ENCODE data around the gene RPTOR. TPM values are rescaled to one million over a fixed set of nuclear protein-coding genes. Genes with fewer than 3 reads are reported as not detected.

RPTOR gene
- total RNA-seq, 1 donor from 2014 or later: 32.0 TPM

DNA sequence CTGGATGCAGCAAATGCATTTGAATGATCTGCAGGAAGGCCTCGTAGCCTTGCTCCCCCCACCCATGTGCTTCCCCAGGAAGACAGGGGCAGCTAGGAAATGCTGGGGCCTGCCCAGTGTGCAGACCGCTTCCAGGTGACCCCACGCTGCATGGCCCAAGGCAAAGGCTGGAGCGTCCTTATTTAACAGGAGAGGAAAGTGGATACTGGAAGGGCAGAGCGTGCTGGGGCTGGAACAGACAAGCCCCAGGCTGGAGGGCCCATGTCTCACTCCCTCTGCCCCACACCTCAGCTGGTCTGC lies 42.1 kb upstream of the RPTOR start:
- Histone ChIP-seq H2AFZ (ENCODE audit: low read depth, low read length) (no peak overlapping the region), H3K9me3 (ENCODE audit: insufficient read depth, low read depth, low read length) (no peaks in the 10 kb centered on the region), H3K4me1 (ENCODE audit: insufficient read depth, low read length) (peaks cover 35% of the 10 kb centered on the region), H3K36me3 (ENCODE audit: insufficient read depth, low read length) (no peaks in the 10 kb centered on the region), H3K4me2 (ENCODE audit: low read length) (peak overlapping the region; percentile 47), H3K27ac (ENCODE audit: low read depth, low read length) (no peak overlapping the region), H3K27me3 (ENCODE audit: insufficient read depth, low read length) (peaks cover 2% of the 10 kb centered on the region), H3K79me2 (ENCODE audit: insufficient read depth, low read length) (no peaks in the 10 kb centered on the region), H3K4me3 (ENCODE audit: insufficient read depth, low read depth, low read length) (no peak overlapping the region), H3K9ac (ENCODE audit: low read length) (peak overlapping the region; percentile 14), H4K20me1 (ENCODE audit: insufficient read depth, low read length) (no peaks in the 10 kb centered on the region)
- TF ChIP-seq EZH2 (IDR thresholded peaks at IDR 0.05; ENCODE audit: insufficient read depth, low read length) (no peak), CTCF (IDR thresholded peaks at IDR 0.05; ENCODE audit: insufficient read depth, low read depth, low read length) (no peak)
- Mint-ChIP-seq H3K4me1 (ENCODE audit: low read depth, unreplicated experiment) (peaks cover 18% of the 10 kb centered on the region), H3K36me3 (ENCODE audit: low read depth, unreplicated experiment) (no peaks in the 10 kb centered on the region), H3K27ac (ENCODE audit: unreplicated experiment) (no peak overlapping the region), H3K9me3 (ENCODE audit: unreplicated experiment) (no peaks in the 10 kb centered on the region), H3K4me3 (ENCODE audit: unreplicated experiment) (no peak overlapping the region), H3K27me3 (ENCODE audit: low read depth, unreplicated experiment) (peaks cover 22% of the 10 kb centered on the region)
- FAIRE-seq (no peak), DNase-seq (ENCODE audit: low read depth) (no peak)

DNA sequence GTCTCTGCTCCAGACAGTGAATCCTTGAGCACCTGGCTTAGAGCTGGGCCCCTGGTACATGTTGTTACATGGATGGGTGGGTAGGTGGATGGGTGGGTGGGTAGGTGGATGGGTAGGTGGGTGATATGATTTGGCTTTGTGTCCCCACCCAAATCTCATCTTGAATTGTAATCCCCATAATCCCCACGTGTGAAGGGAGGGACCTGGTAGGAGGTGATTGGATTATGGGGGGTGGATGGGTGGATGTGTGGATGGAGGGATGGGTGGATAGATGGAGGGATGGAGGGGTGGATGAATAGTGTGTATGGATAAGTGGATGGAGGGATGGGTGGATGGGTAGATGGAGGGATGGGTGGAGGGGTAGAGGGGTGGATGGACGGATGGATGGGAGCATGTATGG lies 41.6 kb upstream of the RPTOR start:
- no peak for FAIRE-seq
- no peaks in the 10 kb centered on the region for H3K36me3 Mint-ChIP-seq (ENCODE audit: low read depth, unreplicated experiment)
- no peak overlapping the region for H3K4me3 Mint-ChIP-seq (ENCODE audit: unreplicated experiment)
- Histone ChIP-seq H3K4me3 (ENCODE audit: insufficient read depth, low read depth, low read length) (no peak overlapping the region), H4K20me1 (ENCODE audit: insufficient read depth, low read length) (no peaks in the 10 kb centered on the region), H3K9me3 (ENCODE audit: insufficient read depth, low read depth, low read length) (no peaks in the 10 kb centered on the region), H3K9ac (ENCODE audit: low read length) (no peak overlapping the region), H3K4me2 (ENCODE audit: low read length) (no peak overlapping the region), H3K27me3 (ENCODE audit: insufficient read depth, low read length) (peaks cover 2% of the 10 kb centered on the region), H2AFZ (ENCODE audit: low read depth, low read length) (no peak overlapping the region), H3K4me1 (ENCODE audit: insufficient read depth, low read length) (peaks cover 33% of the 10 kb centered on the region), H3K79me2 (ENCODE audit: insufficient read depth, low read length) (no peaks in the 10 kb centered on the region), H3K36me3 (ENCODE audit: insufficient read depth, low read length) (no peaks in the 10 kb centered on the region), H3K27ac (ENCODE audit: low read depth, low read length) (no peak overlapping the region)
- no peak overlapping the region for H3K27ac Mint-ChIP-seq (ENCODE audit: unreplicated experiment)
- DNase-seq (ENCODE audit: low read depth): no peak
- H3K27me3 Mint-ChIP-seq (ENCODE audit: low read depth, unreplicated experiment): peaks cover 19% of the 10 kb centered on the region
- H3K4me1 Mint-ChIP-seq (ENCODE audit: low read depth, unreplicated experiment): peaks cover 18% of the 10 kb centered on the region
- TF ChIP-seq CTCF (IDR thresholded peaks at IDR 0.05; ENCODE audit: insufficient read depth, low read depth, low read length): no peak
- no peak for TF ChIP-seq EZH2 (IDR thresholded peaks at IDR 0.05; ENCODE audit: insufficient read depth, low read length)
- no peaks in the 10 kb centered on the region for H3K9me3 Mint-ChIP-seq (ENCODE audit: unreplicated experiment)

DNA sequence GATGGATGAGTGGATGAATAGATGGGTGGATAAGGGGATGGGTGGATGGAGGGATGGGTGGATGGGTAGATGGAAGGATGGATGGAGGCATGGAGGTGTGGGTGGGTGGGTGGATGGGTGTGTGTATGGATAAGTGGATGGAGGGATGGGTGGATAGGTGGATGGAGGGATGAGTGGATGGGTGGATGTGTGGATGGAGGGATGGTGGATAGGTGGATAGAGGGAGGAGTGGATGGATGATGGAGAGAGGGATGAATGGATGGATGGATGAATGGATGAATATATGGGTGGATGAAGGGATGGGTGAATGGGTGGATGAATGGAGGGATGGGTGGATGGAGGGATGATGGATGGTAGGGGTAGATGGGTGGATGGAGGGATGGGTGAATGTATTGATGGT lies 40.7 kb upstream of the RPTOR start:
- Histone ChIP-seq H3K9me3 (ENCODE audit: insufficient read depth, low read depth, low read length) (no peaks in the 10 kb centered on the region), H3K79me2 (ENCODE audit: insufficient read depth, low read length) (no peaks in the 10 kb centered on the region), H3K9ac (ENCODE audit: low read length) (peak overlapping the region; percentile 33), H3K27ac (ENCODE audit: low read depth, low read length) (no peak overlapping the region), H3K27me3 (ENCODE audit: insufficient read depth, low read length) (peaks cover 2% of the 10 kb centered on the region), H2AFZ (ENCODE audit: low read depth, low read length) (no peak overlapping the region), H3K4me3 (ENCODE audit: insufficient read depth, low read depth, low read length) (no peak overlapping the region), H3K4me1 (ENCODE audit: insufficient read depth, low read length) (peaks cover 24% of the 10 kb centered on the region), H4K20me1 (ENCODE audit: insufficient read depth, low read length) (no peaks in the 10 kb centered on the region), H3K36me3 (ENCODE audit: insufficient read depth, low read length) (no peaks in the 10 kb centered on the region), H3K4me2 (ENCODE audit: low read length) (no peak overlapping the region)
- peaks cover 13% of the 10 kb centered on the region for H3K4me1 Mint-ChIP-seq (ENCODE audit: low read depth, unreplicated experiment)
- no peaks in the 10 kb centered on the region for H3K9me3 Mint-ChIP-seq (ENCODE audit: unreplicated experiment)
- H3K27ac Mint-ChIP-seq (ENCODE audit: unreplicated experiment): no peak overlapping the region
- DNase-seq (ENCODE audit: low read depth): no peak
- H3K4me3 Mint-ChIP-seq (ENCODE audit: unreplicated experiment): no peak overlapping the region
- no peak for TF ChIP-seq EZH2 (IDR thresholded peaks at IDR 0.05; ENCODE audit: insufficient read depth, low read length)
- TF ChIP-seq CTCF (IDR thresholded peaks at IDR 0.05; ENCODE audit: insufficient read depth, low read depth, low read length): no peak
- no peaks in the 10 kb centered on the region for H3K36me3 Mint-ChIP-seq (ENCODE audit: low read depth, unreplicated experiment)
- no peak for FAIRE-seq
- peaks cover 16% of the 10 kb centered on the region for H3K27me3 Mint-ChIP-seq (ENCODE audit: low read depth, unreplicated experiment)
